Sigmoid colon (tissue), 7 donors: Measurements from ENCODE around the gene BTBD9. TPM values are rescaled to one million over a fixed set of nuclear protein-coding genes. Genes with fewer than 3 reads are reported as not detected.
"Not testable (repeated sequence)": the region's sequence is repeated elsewhere in the genome, so short reads cannot be mapped to it uniquely, and the experiment has no call there.

Source experiments
- DNase-seq: peaks from one replicate; pipeline ENCODE4 v3.0.0-alpha.2; 2019
- H3K27ac ChIP-seq, 4 donors: fragments of 200-600 bp; sonication (generic); one replicate each; pipeline ENCODE4 v1.5.1; 2016 to 2019; ENCODE audit warnings: mild to moderate bottlenecking in 1 of 4
- H3K27me3 ChIP-seq, 3 donors: fragments of 200-600 bp; sonication (generic); one replicate each; pipeline ENCODE4 v1.5.1; 2019; ENCODE audit warnings: mild to moderate bottlenecking in 1 of 3
- H3K36me3 ChIP-seq, 4 donors: fragments of 200-600 bp; sonication (generic); one replicate each; pipeline ENCODE4 v1.5.1; 2016 to 2019
- H3K4me1 ChIP-seq, 4 donors: fragments of 200-600 bp; sonication (generic); one replicate each; pipeline ENCODE4 v1.5.1; 2017 to 2019
- H3K4me3 ChIP-seq, 4 donors: fragments of 200-600 bp; sonication (generic); one replicate each; pipeline ENCODE4 v1.5.1; 2017 to 2019; ENCODE audit warnings: mild to moderate bottlenecking in 2 of 4, moderate library complexity in 1 of 4
- H3K9me3 ChIP-seq, 4 donors: fragments of 200-600 bp in 3 of 4; sonication (generic) in 3 of 4; one replicate each; pipeline versions ENCODE4 v1.5.1 to v1.6.1; 2013 to 2019
- CTCF ChIP-seq, 4 experiments: fragments of 450-650 bp in 3 of 4; fragments of 200-600 bp in 1 of 4; IDR thresholded peaks; one replicate each; pipeline ENCODE4 v1.5.1; 2016 to 2019; ENCODE audit warnings: antibody characterized with exemption in 4 of 4, mild to moderate bottlenecking in 3 of 4, moderate library complexity in 2 of 4
- EP300 ChIP-seq, 4 donors: sonication (generic); formaldehyde crosslinking; IDR thresholded peaks; one replicate each; pipeline ENCODE4 v1.6.1; 2017; ENCODE audit warnings: antibody characterized with exemption in 4 of 4
- POLR2A ChIP-seq, 2 donors: fragments of 450-650 bp; IDR thresholded peaks; one replicate each; pipeline ENCODE4 v1.6.1; 2016; ENCODE audit warnings: antibody characterized with exemption in 2 of 2, mild to moderate bottlenecking in 2 of 2, moderate library complexity in 2 of 2
- POLR2AphosphoS5 ChIP-seq, 4 donors: sonication (generic); formaldehyde crosslinking; IDR thresholded peaks; one replicate each; pipeline ENCODE4 v1.6.1; 2017; ENCODE audit warnings: antibody characterized with exemption in 4 of 4
- WGBS, 2 donors: extraction: QIAGEN DNeasy Blood & Tissue Kit; methylation state at CpG; one replicate each; pipeline ENCODE4 v1.1.7; 2013; 5-methylcytosine and 5-hydroxymethylcytosine counted together
- intact Hi-C: fragments of 100-400 bp; cut with DNase I; formaldehyde crosslinking; loops from one replicate; pipeline ENCODE4 v1.15.1; 2023
- polyA plus RNA-seq, 3 donors: library from polyadenylated mRNA; stranded (reverse); fragments of 200-250 nt; gene quantifications; one replicate each; pipeline ENCODE4 v1.2.3, GENCODE V29; 2013
- total RNA-seq, 4 donors: library from RNA; depleted of rRNA; stranded (reverse); fragments of >200 nt; gene quantifications; one replicate each; pipeline ENCODE4 v1.1.0, GENCODE V29; 2016
- donor health status: healthy with polysubstance abuse.
- donor health status: Bipolar disorder and iron deficiency.
- donor health status: healthy.

The BTBD9 gene
- total and polyA plus RNA-seq, 7 donors: 3.6 to 20.8 (median 10.5) TPM

- TF ChIP-seq EP300 (IDR thresholded peaks at IDR 0.05): no peak
- no peak for TF ChIP-seq CTCF (IDR thresholded peaks at IDR 0.05)
- no peak for TF ChIP-seq POLR2AphosphoS5 (IDR thresholded peaks at IDR 0.05)
- TF ChIP-seq POLR2A (IDR thresholded peaks at IDR 0.05): no peak
- Histone ChIP-seq H3K4me3 (no peak overlapping the region), H3K27me3 (no peaks in the 10 kb centered on the region), H3K27ac (no peak overlapping the region), H3K9me3 (no peaks in the 10 kb centered on the region), H3K4me1 (no peaks in the 10 kb centered on the region), H3K36me3 (no peaks in the 10 kb centered on the region)
- intact Hi-C loops: no loop called here
- WGBS, 2 donors: 86 to 92% methylated on average over 1 of the region's 1 CpG
- no peak for DNase-seq
Observed at GRCh38 chr6:38625217-38625616, 14.5 kb downstream of the BTBD9 start.

DNA sequence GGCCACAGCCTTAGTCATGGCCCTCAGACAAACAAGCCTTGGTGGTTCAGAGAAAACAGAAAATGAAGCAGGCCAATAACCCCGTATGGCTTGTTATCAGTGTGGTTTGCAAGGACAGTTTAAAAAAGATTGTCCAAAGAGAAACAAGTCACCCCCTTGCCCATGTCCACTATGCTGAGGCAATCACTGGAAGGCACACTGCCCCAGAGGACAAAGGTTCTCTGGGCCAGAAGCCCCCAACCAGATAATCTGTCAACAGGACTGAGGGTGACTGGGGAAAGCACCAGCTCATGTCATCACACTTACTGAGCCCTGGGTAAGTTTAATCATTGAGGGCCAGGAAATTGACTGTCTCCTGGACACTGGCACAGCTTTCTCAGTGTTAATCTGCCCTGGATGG lies 20.4 kb downstream of the BTBD9 start:
- H3K4me1 ChIP-seq, intact Hi-C loops, H3K4me3 ChIP-seq, H3K9me3 ChIP-seq, DNase-seq, H3K27ac ChIP-seq, H3K36me3 ChIP-seq, H3K27me3 ChIP-seq: not testable (repeated sequence)
- 93 to 96% methylated on average over 1 of the region's 1 CpG for WGBS, 2 donors

- H3K9me3 ChIP-seq, H3K27ac ChIP-seq, DNase-seq, intact Hi-C loops, H3K4me3 ChIP-seq, H3K36me3 ChIP-seq, H3K4me1 ChIP-seq, H3K27me3 ChIP-seq: not testable (repeated sequence)
- WGBS, 2 donors: 98 to 100% methylated on average over 1 of the region's 1 CpG
Observed at GRCh38 chr6:38618301-38618700, 21.4 kb downstream of the BTBD9 start.

- 90 to 97% methylated on average over 8 of the region's 8 CpGs for WGBS, 2 donors
- no peaks in the 10 kb centered on the region for H3K36me3 ChIP-seq
- TF ChIP-seq POLR2A (IDR thresholded peaks at IDR 0.05) (no peak), CTCF (IDR thresholded peaks at IDR 0.05) (no peak), EP300 (IDR thresholded peaks at IDR 0.05) (no peak), POLR2AphosphoS5 (IDR thresholded peaks at IDR 0.05) (no peak)
- H3K27ac ChIP-seq: no peak overlapping the region
- H3K9me3 ChIP-seq: no peaks in the 10 kb centered on the region
- no peak overlapping the region for H3K4me3 ChIP-seq
- intact Hi-C loops: no loop called here
- no peaks in the 10 kb centered on the region for H3K27me3 ChIP-seq
- no peak for DNase-seq
- H3K4me1 ChIP-seq: peaks cover 0 to under 1% (median 0%) of the 10 kb centered on the region in 4 donors
Observed at GRCh38 chr6:38617856-38618255, 21.9 kb downstream of the BTBD9 start.

GRCh38 chr6:38612143-38612965 lies 27.4 kb downstream of the BTBD9 start:
- no peak for DNase-seq
- intact Hi-C loops: no loop called here
- H3K27ac ChIP-seq: no peak overlapping the region

More at GRCh38 chr6:38612143-38612965, 27.4 kb downstream of the BTBD9 start:
- Histone ChIP-seq H3K9me3 (no peaks in the 10 kb centered on the region), H3K4me3 (no peak overlapping the region), H3K27me3 (no peaks in the 10 kb centered on the region), H3K4me1 (peaks cover 0 to 34% (median 17%) of the 10 kb centered on the region in 4 donors), H3K36me3 (no peaks in the 10 kb centered on the region)
- WGBS, 2 donors: 76 to 86% methylated on average over 1 of the region's 1 CpG
- TF ChIP-seq POLR2A (IDR thresholded peaks at IDR 0.05) (no peak), POLR2AphosphoS5 (IDR thresholded peaks at IDR 0.05) (no peak), CTCF (IDR thresholded peaks at IDR 0.05) (no peak), EP300 (IDR thresholded peaks at IDR 0.05) (no peak)
